ENCODE measurements around the gene GREB1L. TPM values are rescaled to one million over a fixed set of nuclear protein-coding genes. Genes with fewer than 3 reads are reported as not detected.

Gene GREB1L
- total and polyA plus RNA-seq, 10 of the 15 experiments (the other 5 are each of a cell fraction or from before 2014, with no cell fraction given), result under 0.01 to 0.11 (median 0.03) TPM; not detected in 1

DNA sequence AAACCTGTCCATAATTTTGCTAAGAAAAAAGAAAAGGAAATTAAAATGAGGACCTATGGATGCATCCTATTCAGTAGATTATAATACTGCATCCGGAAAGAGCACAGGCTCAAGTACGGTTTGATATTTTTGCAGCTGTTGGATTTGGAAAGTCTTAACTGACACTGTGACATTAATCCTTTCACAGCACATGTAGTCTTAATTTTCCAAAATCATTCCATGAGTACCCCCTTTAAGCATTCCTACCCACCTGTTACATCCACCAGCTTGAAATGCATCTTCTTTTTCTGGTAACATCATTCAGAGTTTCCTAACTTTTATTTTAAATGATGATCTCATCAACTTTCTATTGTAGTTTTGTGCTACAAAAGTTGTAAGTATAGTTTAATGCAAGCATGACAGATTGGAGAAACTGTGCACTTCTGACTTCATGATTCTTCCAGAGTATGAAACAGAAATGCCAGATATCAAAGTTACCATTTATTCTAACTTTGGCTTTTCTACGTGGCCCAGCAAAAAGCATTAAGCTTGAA is 244.9 kb downstream of the GREB1L start:
- H2AFZ ChIP-seq (ENCODE audit: control insufficient read depth, low read depth, low read length), result no peak overlapping the region
- no peaks in the 10 kb centered on the region for H3K36me3 ChIP-seq (ENCODE audit: control insufficient read depth in 2 of 2, insufficient read depth in 2 of 2, low read length in 1 of 2)
- ChIA-PET POLR2A (no interaction called here), CTCF (interaction anchor here (0.6 to 1.2 kb wide), 7 partner anchors 9 to 469 kb away, joined by 3 to 5 read pairs (median 3); no protein-coding TSS in a partner anchor), RAD21 (ENCODE audit: unreplicated experiment) (interaction anchor here (1.0 to 1.3 kb wide), 2 partner anchors 364 to 366 kb away, joined by 3 read pairs; no protein-coding TSS in a partner anchor), SMC1A (ENCODE audit: uncharacterized antibody, unreplicated experiment) (interaction anchor here (1.1 to 1.5 kb wide), 3 partner anchors 13 to 366 kb away, joined by 3 read pairs; no protein-coding TSS in a partner anchor)
- no peak overlapping the region for H3K27ac ChIP-seq (ENCODE audit: control insufficient read depth, insufficient read depth)
- TF ChIP-seq MYB (IDR thresholded peaks at IDR 0.05; ENCODE audit: borderline replicate concordance, low read depth, low read length), result no peak
- TF ChIP-seq GATAD2B (conservative IDR thresholded peaks at IDR 0.05; ENCODE audit: low read depth), result no peak
- no peak for TF ChIP-seq NFXL1 (IDR thresholded peaks at IDR 0.05; ENCODE audit: borderline replicate concordance)
- no peak for TF ChIP-seq CBFB (IDR thresholded peaks at IDR 0.05; ENCODE audit: low read depth)
- TF ChIP-seq, protein P1, sequence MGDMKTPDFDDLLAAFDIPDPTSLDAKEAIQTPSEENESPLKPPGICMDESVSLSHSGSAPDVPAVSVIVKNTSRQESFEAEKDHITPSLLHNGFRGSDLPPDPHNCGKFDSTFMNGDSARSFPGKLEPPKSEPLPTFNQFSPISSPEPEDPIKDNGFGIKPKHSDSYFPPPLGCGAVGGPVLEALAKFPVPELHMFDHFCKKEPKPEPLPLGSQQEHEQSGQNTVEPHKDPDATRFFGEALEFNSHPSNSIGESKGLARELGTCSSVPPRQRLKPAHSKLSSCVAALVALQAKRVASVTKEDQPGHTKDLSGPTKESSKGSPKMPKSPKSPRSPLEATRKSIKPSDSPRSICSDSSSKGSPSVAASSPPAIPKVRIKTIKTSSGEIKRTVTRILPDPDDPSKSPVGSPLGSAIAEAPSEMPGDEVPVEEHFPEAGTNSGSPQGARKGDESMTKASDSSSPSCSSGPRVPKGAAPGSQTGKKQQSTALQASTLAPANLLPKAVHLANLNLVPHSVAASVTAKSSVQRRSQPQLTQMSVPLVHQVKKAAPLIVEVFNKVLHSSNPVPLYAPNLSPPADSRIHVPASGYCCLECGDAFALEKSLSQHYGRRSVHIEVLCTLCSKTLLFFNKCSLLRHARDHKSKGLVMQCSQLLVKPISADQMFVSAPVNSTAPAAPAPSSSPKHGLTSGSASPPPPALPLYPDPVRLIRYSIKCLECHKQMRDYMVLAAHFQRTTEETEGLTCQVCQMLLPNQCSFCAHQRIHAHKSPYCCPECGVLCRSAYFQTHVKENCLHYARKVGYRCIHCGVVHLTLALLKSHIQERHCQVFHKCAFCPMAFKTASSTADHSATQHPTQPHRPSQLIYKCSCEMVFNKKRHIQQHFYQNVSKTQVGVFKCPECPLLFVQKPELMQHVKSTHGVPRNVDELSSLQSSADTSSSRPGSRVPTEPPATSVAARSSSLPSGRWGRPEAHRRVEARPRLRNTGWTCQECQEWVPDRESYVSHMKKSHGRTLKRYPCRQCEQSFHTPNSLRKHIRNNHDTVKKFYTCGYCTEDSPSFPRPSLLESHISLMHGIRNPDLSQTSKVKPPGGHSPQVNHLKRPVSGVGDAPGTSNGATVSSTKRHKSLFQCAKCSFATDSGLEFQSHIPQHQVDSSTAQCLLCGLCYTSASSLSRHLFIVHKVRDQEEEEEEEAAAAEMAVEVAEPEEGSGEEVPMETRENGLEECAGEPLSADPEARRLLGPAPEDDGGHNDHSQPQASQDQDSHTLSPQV (IDR thresholded peaks at IDR 0.05), result no peak
- TF ChIP-seq KAT2A (conservative IDR thresholded peaks at IDR 0.05; ENCODE audit: control insufficient read depth, low read depth, low read length), result no peak
- no peak for TF ChIP-seq BACH1 (IDR thresholded peaks at IDR 0.05; ENCODE audit: borderline replicate concordance)
- TF ChIP-seq WRNIP1 (IDR thresholded peaks at IDR 0.05; ENCODE audit: borderline replicate concordance, low read depth, low read length), result no peak
- no peak for TF ChIP-seq RCOR1 (conservative IDR thresholded peaks at IDR 0.05; ENCODE audit: low read depth, low read length)
- no peak for TF ChIP-seq MEF2A (IDR thresholded peaks at IDR 0.05; ENCODE audit: insufficient read depth, low read depth, low read length)
- TF ChIP-seq FOS (IDR thresholded peaks at IDR 0.05; ENCODE audit: borderline replicate concordance, extremely low read depth, insufficient read length), result no peak
- no peak for TF ChIP-seq SUZ12 (IDR thresholded peaks at IDR 0.05; ENCODE audit: unreplicated experiment)
- TF ChIP-seq ZNF384 (IDR thresholded peaks at IDR 0.05; ENCODE audit: borderline replicate concordance, low read depth, low read length), result no peak
- no peak for TF ChIP-seq IKZF2 (IDR thresholded peaks at IDR 0.05)
- H3K79me2 ChIP-seq (ENCODE audit: control insufficient read depth, insufficient read depth, low read length), result no peaks in the 10 kb centered on the region
- H3K9me3 ChIP-seq (replicated peaks; ENCODE audit: control insufficient read depth, insufficient read depth, low read length), result no peaks in the 10 kb centered on the region
- no TSS peak for BruUV-seq (replicated peaks)
- no peak overlapping the region for H3K9ac ChIP-seq (ENCODE audit: control insufficient read depth, insufficient read depth, low read length)
- in situ Hi-C loops (cut with MboI), result no loop called here
- WGBS (ENCODE audit: insufficient coverage, insufficient replicate concordance, low lambda C conversion rate, missing lambda C conversion rate), result 54% methylated on average over 3 of the region's 3 CpGs
- no peak for FAIRE-seq
- no peak overlapping the region for H3K4me2 ChIP-seq (ENCODE audit: control insufficient read depth, insufficient read depth)
- intact Hi-C loops (cut with micrococcal nuclease; ENCODE audit: unreplicated experiment), result loop anchor here (10.0 kb wide), 2 partner anchors 48 to 292 kb away; no protein-coding TSS in a partner anchor
- DNase-seq (ENCODE audit: low read depth, low spot score), result no peak
- ATAC-seq, result no peak
- no peak overlapping the region for H3K4me3 ChIP-seq
- no peaks in the 10 kb centered on the region for H3K4me1 ChIP-seq (ENCODE audit: control insufficient read depth, insufficient read depth, low read length)
- no peaks in the 10 kb centered on the region for H4K20me1 ChIP-seq (ENCODE audit: control insufficient read depth, insufficient read depth)
- no peaks in the 10 kb centered on the region for H3K27me3 ChIP-seq (replicated peaks in 1 of 2; ENCODE audit: control insufficient read depth in 2 of 2, insufficient read depth in 2 of 2, low read length in 1 of 2)

Measured in GM12878 (cell line).